HCT116 (cell line): ENCODE data around the gene FOXK1. TPM values are rescaled to one million over a fixed set of nuclear protein-coding genes. Genes with fewer than 3 reads are reported as not detected.

Experiments
- CEBPB ChIP-seq: IDR thresholded peaks from 2 replicates; pipeline ENCODE4 v1.6.1; 2012; ENCODE audit warnings: low read depth
- EZH2 ChIP-seq: fragments of 200-600 bp; sonication (generic); IDR thresholded peaks from 2 replicates; pipeline ENCODE4 v1.6.1; 2017; ENCODE audit warnings: antibody characterized with exemption, mixed run types
- EZH2phosphoT487 ChIP-seq: fragments of 200-600 bp; IDR thresholded peaks from 2 replicates; pipeline ENCODE4 v1.6.1; 2018; ENCODE audit warnings: antibody characterized with exemption, borderline replicate concordance
- FOSL1 ChIP-seq: IDR thresholded peaks from 2 replicates; pipeline ENCODE4 v1.6.1; 2012; ENCODE audit warnings: low read depth
- JUND ChIP-seq: IDR thresholded peaks from 2 replicates; pipeline ENCODE4 v1.6.1; 2012
- POLR2A ChIP-seq: IDR thresholded peaks from 2 replicates; pipeline ENCODE4 v1.7.0; 2011; ENCODE audit warnings: borderline replicate concordance; ENCODE audit not compliant: insufficient read depth, insufficient read length; ENCODE audit errors: extremely low read depth
- YY1 ChIP-seq: IDR thresholded peaks from 2 replicates; pipeline ENCODE4 v1.6.1; 2011; ENCODE audit warnings: low read length, low read depth, moderate library complexity, mild to moderate bottlenecking; ENCODE audit not compliant: insufficient replicate concordance; ENCODE audit errors: extremely low read depth
- ZFX ChIP-seq: fragments of 450-650 bp; IDR thresholded peaks from 2 replicates; pipeline ENCODE4 v1.6.1; 2017
- total RNA-seq: library from RNA; stranded (reverse); gene quantifications from one replicate; pipeline ENCODE4 v1.2.1, GENCODE V29; 2021; ENCODE audit not compliant: unreplicated experiment
- TF ChIP-seq, protein P1 (sequence below): IDR thresholded peaks from 2 replicates; pipeline ENCODE4 v1.6.1; 2011; ENCODE audit warnings: mild to moderate bottlenecking, low read length, moderate library complexity; ENCODE audit not compliant: insufficient replicate concordance; ENCODE audit errors: extremely low read depth
- TF ChIP-seq, protein P2 (sequence below): IDR thresholded peaks from 2 replicates; pipeline ENCODE4 v1.6.1; 2012
- TF ChIP-seq, protein P3 (sequence below): IDR thresholded peaks from 2 replicates; pipeline ENCODE4 v1.6.1; 2012
- TF ChIP-seq, protein P4 (sequence below): IDR thresholded peaks from 2 replicates; pipeline ENCODE4 v1.6.1; 2012; ENCODE audit warnings: low read depth

FOXK1 gene
- total RNA-seq, 1 experiment from 2014 or later: 60.5 TPM

DNA sequence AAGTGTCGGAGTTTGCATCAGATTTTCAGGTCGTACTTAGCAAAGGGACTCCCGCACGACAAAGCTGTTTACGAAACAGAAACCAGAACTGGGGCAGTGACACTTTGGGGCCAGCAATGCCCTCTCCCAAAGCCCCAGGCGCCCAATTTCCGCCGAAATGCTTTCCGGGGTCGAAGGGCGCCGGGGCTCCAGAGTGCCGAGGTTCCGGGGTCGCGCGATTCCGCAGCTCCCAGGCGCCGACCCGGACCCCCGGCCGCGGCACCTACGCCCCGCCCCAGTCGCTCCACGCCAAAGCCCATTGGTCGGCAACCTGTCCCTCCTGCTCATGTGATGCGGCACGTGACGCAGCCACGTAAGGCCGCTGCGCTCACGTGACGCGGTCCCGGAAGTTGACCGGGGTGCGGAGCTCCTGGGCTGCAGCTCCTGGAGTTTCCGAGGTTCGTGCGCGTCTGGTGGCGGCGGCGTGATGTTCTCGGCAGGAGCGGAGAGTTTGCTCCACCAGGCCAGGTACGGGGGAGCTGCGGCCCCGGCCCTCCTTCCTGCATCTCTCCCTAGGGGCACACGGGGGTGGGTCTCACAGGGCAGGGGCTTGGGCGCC lies 93.3 kb downstream of the FOXK1 start, which contains the start of gene AP5Z1 (continued):
- peak; percentile 69 for TF ChIP-seq YY1
- no peak for TF ChIP-seq ZFX
- TF ChIP-seq, protein P1, sequence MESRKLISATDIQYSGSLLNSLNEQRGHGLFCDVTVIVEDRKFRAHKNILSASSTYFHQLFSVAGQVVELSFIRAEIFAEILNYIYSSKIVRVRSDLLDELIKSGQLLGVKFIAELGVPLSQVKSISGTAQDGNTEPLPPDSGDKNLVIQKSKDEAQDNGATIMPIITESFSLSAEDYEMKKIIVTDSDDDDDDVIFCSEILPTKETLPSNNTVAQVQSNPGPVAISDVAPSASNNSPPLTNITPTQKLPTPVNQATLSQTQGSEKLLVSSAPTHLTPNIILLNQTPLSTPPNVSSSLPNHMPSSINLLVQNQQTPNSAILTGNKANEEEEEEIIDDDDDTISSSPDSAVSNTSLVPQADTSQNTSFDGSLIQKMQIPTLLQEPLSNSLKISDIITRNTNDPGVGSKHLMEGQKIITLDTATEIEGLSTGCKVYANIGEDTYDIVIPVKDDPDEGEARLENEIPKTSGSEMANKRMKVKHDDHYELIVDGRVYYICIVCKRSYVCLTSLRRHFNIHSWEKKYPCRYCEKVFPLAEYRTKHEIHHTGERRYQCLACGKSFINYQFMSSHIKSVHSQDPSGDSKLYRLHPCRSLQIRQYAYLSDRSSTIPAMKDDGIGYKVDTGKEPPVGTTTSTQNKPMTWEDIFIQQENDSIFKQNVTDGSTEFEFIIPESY: no peak
- TF ChIP-seq JUND: peak; percentile 73
- TF ChIP-seq EZH2phosphoT487: no peak
- TF ChIP-seq, protein P2, sequence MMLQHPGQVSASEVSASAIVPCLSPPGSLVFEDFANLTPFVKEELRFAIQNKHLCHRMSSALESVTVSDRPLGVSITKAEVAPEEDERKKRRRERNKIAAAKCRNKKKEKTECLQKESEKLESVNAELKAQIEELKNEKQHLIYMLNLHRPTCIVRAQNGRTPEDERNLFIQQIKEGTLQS: no peak; the same call in 1 of the 2 replicates
- no peak for TF ChIP-seq CEBPB
- TF ChIP-seq, protein P3, sequence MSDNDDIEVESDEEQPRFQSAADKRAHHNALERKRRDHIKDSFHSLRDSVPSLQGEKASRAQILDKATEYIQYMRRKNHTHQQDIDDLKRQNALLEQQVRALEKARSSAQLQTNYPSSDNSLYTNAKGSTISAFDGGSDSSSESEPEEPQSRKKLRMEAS: peak; percentile 94
- TF ChIP-seq, protein P4, sequence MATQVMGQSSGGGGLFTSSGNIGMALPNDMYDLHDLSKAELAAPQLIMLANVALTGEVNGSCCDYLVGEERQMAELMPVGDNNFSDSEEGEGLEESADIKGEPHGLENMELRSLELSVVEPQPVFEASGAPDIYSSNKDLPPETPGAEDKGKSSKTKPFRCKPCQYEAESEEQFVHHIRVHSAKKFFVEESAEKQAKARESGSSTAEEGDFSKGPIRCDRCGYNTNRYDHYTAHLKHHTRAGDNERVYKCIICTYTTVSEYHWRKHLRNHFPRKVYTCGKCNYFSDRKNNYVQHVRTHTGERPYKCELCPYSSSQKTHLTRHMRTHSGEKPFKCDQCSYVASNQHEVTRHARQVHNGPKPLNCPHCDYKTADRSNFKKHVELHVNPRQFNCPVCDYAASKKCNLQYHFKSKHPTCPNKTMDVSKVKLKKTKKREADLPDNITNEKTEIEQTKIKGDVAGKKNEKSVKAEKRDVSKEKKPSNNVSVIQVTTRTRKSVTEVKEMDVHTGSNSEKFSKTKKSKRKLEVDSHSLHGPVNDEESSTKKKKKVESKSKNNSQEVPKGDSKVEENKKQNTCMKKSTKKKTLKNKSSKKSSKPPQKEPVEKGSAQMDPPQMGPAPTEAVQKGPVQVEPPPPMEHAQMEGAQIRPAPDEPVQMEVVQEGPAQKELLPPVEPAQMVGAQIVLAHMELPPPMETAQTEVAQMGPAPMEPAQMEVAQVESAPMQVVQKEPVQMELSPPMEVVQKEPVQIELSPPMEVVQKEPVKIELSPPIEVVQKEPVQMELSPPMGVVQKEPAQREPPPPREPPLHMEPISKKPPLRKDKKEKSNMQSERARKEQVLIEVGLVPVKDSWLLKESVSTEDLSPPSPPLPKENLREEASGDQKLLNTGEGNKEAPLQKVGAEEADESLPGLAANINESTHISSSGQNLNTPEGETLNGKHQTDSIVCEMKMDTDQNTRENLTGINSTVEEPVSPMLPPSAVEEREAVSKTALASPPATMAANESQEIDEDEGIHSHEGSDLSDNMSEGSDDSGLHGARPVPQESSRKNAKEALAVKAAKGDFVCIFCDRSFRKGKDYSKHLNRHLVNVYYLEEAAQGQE: no peak
- no peak for TF ChIP-seq FOSL1
- no peak for TF ChIP-seq EZH2
- TF ChIP-seq POLR2A: peak; percentile 62
